Stomach (tissue), 4 donors: ENCODE results near the gene SURF2.
A peak's percentile ranks its signal among the peaks of the same experiment; 100 is the strongest.

Experiments used
- CTCF ChIP-seq, 7 experiments: fragments of 450-650 bp in 4 of 7; fragments of 200-600 bp in 3 of 7; sonication (generic) in 3 of 7; IDR thresholded peaks; one replicate each; pipeline ENCODE4 v1.5.1; 2016 to 2019; ENCODE audit warnings: antibody characterized with exemption in 7 of 7, control low read depth in 2 of 7, mild to moderate bottlenecking in 1 of 7
- EP300 ChIP-seq: sonication (generic); formaldehyde crosslinking; IDR thresholded peaks from one replicate; pipeline ENCODE4 v1.6.1; 2017; ENCODE audit warnings: antibody characterized with exemption
- POLR2A ChIP-seq, 4 donors: fragments of 450-650 bp; IDR thresholded peaks; one replicate each; pipeline ENCODE4 v1.6.1; 2016; ENCODE audit warnings: antibody characterized with exemption in 4 of 4, control low read depth in 2 of 4, mild to moderate bottlenecking in 1 of 4, moderate library complexity in 1 of 4

GRCh38 chr9:133347985-133348717, 8.2 kb upstream of the SURF2 start, which contains the start of the genes MED22 and RPL7A:
- TF ChIP-seq CTCF (IDR thresholded peaks at IDR 0.05) (peak in 1 of 7 experiments; percentile 31), POLR2A (IDR thresholded peaks at IDR 0.05) (peak in 1 of 4 donors; percentile 76), EP300 (no peak)
